ENCODE results near the gene TJP2.

DNA sequence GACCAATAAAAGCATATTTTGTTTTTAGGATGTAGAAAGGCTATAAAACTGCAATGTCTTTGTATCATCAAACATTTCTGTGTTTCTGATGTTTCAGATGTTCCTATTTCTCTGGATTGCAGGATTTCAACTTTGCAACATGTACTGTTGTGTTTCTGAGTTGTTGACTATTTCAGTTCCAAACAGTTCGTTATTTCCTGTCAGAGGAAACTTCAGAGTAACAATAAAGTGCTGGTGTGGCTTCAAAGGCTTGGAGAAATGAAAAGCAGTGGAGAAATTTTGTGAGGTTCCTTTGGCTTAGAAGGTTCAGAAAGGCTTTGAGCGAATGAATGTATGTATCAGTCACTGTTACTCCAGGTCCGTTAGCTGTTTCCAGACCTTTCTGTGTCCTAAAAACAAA is 17.2 kb downstream of the TJP2 start:
- TF ChIP-seq, protein P1, sequence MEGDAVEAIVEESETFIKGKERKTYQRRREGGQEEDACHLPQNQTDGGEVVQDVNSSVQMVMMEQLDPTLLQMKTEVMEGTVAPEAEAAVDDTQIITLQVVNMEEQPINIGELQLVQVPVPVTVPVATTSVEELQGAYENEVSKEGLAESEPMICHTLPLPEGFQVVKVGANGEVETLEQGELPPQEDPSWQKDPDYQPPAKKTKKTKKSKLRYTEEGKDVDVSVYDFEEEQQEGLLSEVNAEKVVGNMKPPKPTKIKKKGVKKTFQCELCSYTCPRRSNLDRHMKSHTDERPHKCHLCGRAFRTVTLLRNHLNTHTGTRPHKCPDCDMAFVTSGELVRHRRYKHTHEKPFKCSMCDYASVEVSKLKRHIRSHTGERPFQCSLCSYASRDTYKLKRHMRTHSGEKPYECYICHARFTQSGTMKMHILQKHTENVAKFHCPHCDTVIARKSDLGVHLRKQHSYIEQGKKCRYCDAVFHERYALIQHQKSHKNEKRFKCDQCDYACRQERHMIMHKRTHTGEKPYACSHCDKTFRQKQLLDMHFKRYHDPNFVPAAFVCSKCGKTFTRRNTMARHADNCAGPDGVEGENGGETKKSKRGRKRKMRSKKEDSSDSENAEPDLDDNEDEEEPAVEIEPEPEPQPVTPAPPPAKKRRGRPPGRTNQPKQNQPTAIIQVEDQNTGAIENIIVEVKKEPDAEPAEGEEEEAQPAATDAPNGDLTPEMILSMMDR (IDR thresholded peaks at IDR 0.05; ENCODE audit: low read length), result no peak
- no peak for TF ChIP-seq EZH2 (IDR thresholded peaks at IDR 0.05; ENCODE audit: borderline replicate concordance, low read length)
